ENCODE measurements around the gene CACNG6. TPM values are rescaled to one million over a fixed set of nuclear protein-coding genes. Genes with fewer than 3 reads are reported as not detected.
"Not testable (repeated sequence)": the region's sequence is repeated elsewhere in the genome, so short reads cannot be mapped to it uniquely, and the experiment has no call there.

Gene CACNG6
- total and polyA plus RNA-seq, 2 donors (not counting 3 experiments of a cell fraction or from before 2014, with no cell fraction given): 5.0 to 5.4 TPM

GRCh38 chr19:53945998-53946397 lies 45.4 kb upstream of the CACNG6 start:
- Histone ChIP-seq H3K9me1 (replicated peaks; ENCODE audit: control insufficient read depth, extremely low read depth, insufficient read depth, low read length) (no peaks in the 10 kb centered on the region), H3K79me2 (ENCODE audit: control insufficient read depth, insufficient read depth, low read length) (no peaks in the 10 kb centered on the region), H3K4me3 (replicated peaks in 1 of 3; ENCODE audit: insufficient read depth in 1 of 3, low read depth in 1 of 3, low read length in 3 of 3) (no peak overlapping the region), H3K27me3 (ENCODE audit: control insufficient read depth in 2 of 2, insufficient read depth in 2 of 2, low read length in 2 of 2) (peaks cover 11 to 30% of the 10 kb centered on the region in 2 experiments), H2AFZ (ENCODE audit: low read depth, low read length) (no peak overlapping the region), H3K9ac (replicated peaks; ENCODE audit: extremely low read depth, insufficient read depth, low read length) (no peak overlapping the region), H3K4me1 (ENCODE audit: control insufficient read depth, extremely low read depth, insufficient read depth, low read length) (no peaks in the 10 kb centered on the region), H3K9me3 (replicated peaks; ENCODE audit: control insufficient read depth, insufficient read depth, low read length) (no peaks in the 10 kb centered on the region), H3K4me2 (ENCODE audit: insufficient read depth, low read length) (no peak overlapping the region), H3K36me3 (ENCODE audit: control insufficient read depth in 2 of 2, extremely low read depth in 1 of 2, insufficient read depth in 2 of 2, low read length in 2 of 2) (no peaks in the 10 kb centered on the region), H4K20me1 (replicated peaks; ENCODE audit: control insufficient read depth, extremely low read depth, insufficient read depth, low read length) (no peaks in the 10 kb centered on the region), H3K27ac (ENCODE audit: insufficient read depth, low read depth, low read length) (no peak overlapping the region)
- dilution Hi-C loops (cut with MboI; ENCODE audit: extremely low pct_ligation_motif_present, low sequenced_read_pairs) (no loop called here), intact Hi-C loops (cut with micrococcal nuclease) (no loop called here)
- ChIA-PET CTCF (interaction anchor here (1.7 to 2.4 kb wide), 2 partner anchors 78 to 84 kb away, joined by 6 to 10 read pairs; no protein-coding TSS in a partner anchor), POLR2A (no interaction called here)
- no TSS peak for BruUV-seq (replicated peaks)
- TF ChIP-seq CTCF (IDR thresholded peaks at IDR 0.05; ENCODE audit: extremely low read depth in 1 of 2, insufficient read depth in 1 of 2, low read depth in 1 of 2, low read length in 2 of 2) (no peak), POLR2AphosphoS5 (IDR thresholded peaks at IDR 0.05; ENCODE audit: insufficient read depth, low read depth, low read length) (no peak), JUN (IDR thresholded peaks at IDR 0.05; ENCODE audit: borderline replicate concordance, insufficient read depth, insufficient read length, low read depth) (no peak), POLR2A (IDR thresholded peaks at IDR 0.05; ENCODE audit: low read depth, low read length) (no peak), FOS (IDR thresholded peaks at IDR 0.05; ENCODE audit: borderline replicate concordance, insufficient read depth, low read length) (no peak), MYC (IDR thresholded peaks at IDR 0.05; ENCODE audit: low read depth, low read length) (no peak)
- FAIRE-seq (no peak), DNase-seq (ENCODE audit: low read depth, low spot score) (no peak)

GRCh38 chr19:53947624-53948023 lies 43.8 kb upstream of the CACNG6 start:
- no peaks in the 10 kb centered on the region for H3K9me3 ChIP-seq (replicated peaks; ENCODE audit: control insufficient read depth, insufficient read depth, low read length)
- no peak overlapping the region for H3K9ac ChIP-seq (replicated peaks; ENCODE audit: extremely low read depth, insufficient read depth, low read length)
- H4K20me1 ChIP-seq (replicated peaks; ENCODE audit: control insufficient read depth, extremely low read depth, insufficient read depth, low read length): no peaks in the 10 kb centered on the region
- dilution Hi-C loops (cut with MboI; ENCODE audit: extremely low pct_ligation_motif_present, low sequenced_read_pairs): no loop called here
- POLR2A ChIA-PET: no interaction called here
- H3K27me3 ChIP-seq (ENCODE audit: control insufficient read depth in 2 of 2, insufficient read depth in 2 of 2, low read length in 2 of 2): peaks cover 7 to 23% of the 10 kb centered on the region in 2 experiments
- no peaks in the 10 kb centered on the region for H3K4me1 ChIP-seq (ENCODE audit: control insufficient read depth, extremely low read depth, insufficient read depth, low read length)
- no TSS peak for BruUV-seq (replicated peaks)
- no peak overlapping the region for H2AFZ ChIP-seq (ENCODE audit: low read depth, low read length)
- CTCF ChIA-PET: interaction anchor here (1.3 to 2.4 kb wide), 7 partner anchors 18 to 155 kb away, joined by 4 to 16 read pairs (median 7); no protein-coding TSS in a partner anchor
- intact Hi-C loops (cut with micrococcal nuclease): no loop called here
- H3K27ac ChIP-seq (ENCODE audit: insufficient read depth, low read depth, low read length): no peak overlapping the region
- no peaks in the 10 kb centered on the region for H3K36me3 ChIP-seq (ENCODE audit: control insufficient read depth in 2 of 2, extremely low read depth in 1 of 2, insufficient read depth in 2 of 2, low read length in 2 of 2)
- H3K79me2 ChIP-seq (ENCODE audit: control insufficient read depth, insufficient read depth, low read length): no peaks in the 10 kb centered on the region
- no peak overlapping the region for H3K4me3 ChIP-seq (replicated peaks in 1 of 3; ENCODE audit: insufficient read depth in 1 of 3, low read depth in 1 of 3, low read length in 3 of 3)
- no peak overlapping the region for H3K4me2 ChIP-seq (ENCODE audit: insufficient read depth, low read length)
- TF ChIP-seq FOS (IDR thresholded peaks at IDR 0.05; ENCODE audit: borderline replicate concordance, insufficient read depth, low read length): no peak
- TF ChIP-seq CTCF (IDR thresholded peaks at IDR 0.05; ENCODE audit: extremely low read depth in 1 of 2, insufficient read depth in 1 of 2, low read depth in 1 of 2, low read length in 2 of 2): peak in 1 of 2 donors; percentile 16
- no peak for FAIRE-seq
- H3K9me1 ChIP-seq (replicated peaks; ENCODE audit: control insufficient read depth, extremely low read depth, insufficient read depth, low read length): no peaks in the 10 kb centered on the region
- DNase-seq (ENCODE audit: low read depth, low spot score): no peak

GRCh38 chr19:53948611-53949010 lies 42.8 kb upstream of the CACNG6 start:
- H3K9me3 ChIP-seq (replicated peaks; ENCODE audit: control insufficient read depth, insufficient read depth, low read length); DNase-seq (ENCODE audit: low read depth, low spot score); H3K79me2 ChIP-seq (ENCODE audit: control insufficient read depth, insufficient read depth, low read length); dilution Hi-C loops (cut with MboI; ENCODE audit: extremely low pct_ligation_motif_present, low sequenced_read_pairs); H3K9me1 ChIP-seq (replicated peaks; ENCODE audit: control insufficient read depth, extremely low read depth, insufficient read depth, low read length); H3K27ac ChIP-seq (ENCODE audit: insufficient read depth, low read depth, low read length); H3K4me2 ChIP-seq (ENCODE audit: insufficient read depth, low read length); H3K4me3 ChIP-seq (replicated peaks in 1 of 3; ENCODE audit: insufficient read depth in 1 of 3, low read depth in 1 of 3, low read length in 3 of 3); H3K36me3 ChIP-seq (ENCODE audit: control insufficient read depth in 2 of 2, extremely low read depth in 1 of 2, insufficient read depth in 2 of 2, low read length in 2 of 2); BruUV-seq (replicated peaks); FAIRE-seq; POLR2A ChIA-PET; H3K9ac ChIP-seq (replicated peaks; ENCODE audit: extremely low read depth, insufficient read depth, low read length); intact Hi-C loops (cut with micrococcal nuclease); H4K20me1 ChIP-seq (replicated peaks; ENCODE audit: control insufficient read depth, extremely low read depth, insufficient read depth, low read length); H2AFZ ChIP-seq (ENCODE audit: low read depth, low read length); H3K4me1 ChIP-seq (ENCODE audit: control insufficient read depth, extremely low read depth, insufficient read depth, low read length): not testable (repeated sequence)
- peaks cover 5 to 16% of the 10 kb centered on the region in 2 experiments for H3K27me3 ChIP-seq (ENCODE audit: control insufficient read depth in 2 of 2, insufficient read depth in 2 of 2, low read length in 2 of 2)
- CTCF ChIA-PET: interaction anchor here (1.4 to 2.4 kb wide), 6 partner anchors 17 to 81 kb away, joined by 4 to 16 read pairs (median 8); no protein-coding TSS in a partner anchor

All from endothelial cell of umbilical vein (primary cell).